ENCODE results near the gene TPM2. TPM values are rescaled to one million over a fixed set of nuclear protein-coding genes. Genes with fewer than 3 reads are reported as not detected.

TPM2 gene
- total RNA-seq, 1 donor from 2014 or later: 244 TPM

DNA sequence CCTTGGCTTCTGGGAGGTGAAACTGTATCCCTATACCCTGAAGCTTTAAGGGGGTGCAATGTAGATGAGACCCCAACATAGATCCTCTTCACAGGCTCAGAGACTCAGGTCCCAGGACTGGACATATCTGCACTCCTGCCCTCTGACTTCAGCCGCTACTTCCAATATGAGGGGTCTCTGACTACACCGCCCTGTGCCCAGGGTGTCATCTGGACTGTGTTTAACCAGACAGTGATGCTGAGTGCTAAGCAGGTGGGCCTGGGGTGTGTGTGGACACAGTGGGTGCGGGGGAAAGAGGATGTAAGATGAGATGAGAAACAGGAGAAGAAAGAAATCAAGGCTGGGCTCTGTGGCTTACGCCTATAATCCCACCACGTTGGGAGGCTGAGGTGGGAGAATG is 10.6 kb downstream of the TPM2 start:
- DNase-seq (ENCODE audit: low spot score): no peak

DNA sequence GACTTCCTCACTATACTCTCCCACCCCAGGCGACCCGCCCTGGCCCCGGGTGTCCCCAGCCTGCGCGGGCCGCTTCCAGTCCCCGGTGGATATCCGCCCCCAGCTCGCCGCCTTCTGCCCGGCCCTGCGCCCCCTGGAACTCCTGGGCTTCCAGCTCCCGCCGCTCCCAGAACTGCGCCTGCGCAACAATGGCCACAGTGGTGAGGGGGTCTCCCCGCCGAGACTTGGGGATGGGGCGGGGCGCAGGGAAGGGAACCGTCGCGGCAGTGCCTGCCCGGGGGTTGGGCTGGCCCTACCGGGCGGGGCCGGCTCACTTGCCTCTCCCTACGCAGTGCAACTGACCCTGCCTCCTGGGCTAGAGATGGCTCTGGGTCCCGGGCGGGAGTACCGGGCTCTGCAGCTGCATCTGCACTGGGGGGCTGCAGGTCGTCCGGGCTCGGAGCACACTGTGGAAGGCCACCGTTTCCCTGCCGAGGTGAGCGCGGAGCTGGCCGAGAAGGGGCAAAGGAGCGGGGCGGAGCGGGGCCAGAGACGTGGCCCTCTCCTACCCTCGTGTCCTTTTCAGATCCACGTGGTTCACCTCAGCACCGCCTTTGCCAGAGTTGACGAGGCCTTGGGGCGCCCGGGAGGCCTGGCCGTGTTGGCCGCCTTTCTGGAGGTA is 13.9 kb downstream of the TPM2 start:
- DNase-seq (ENCODE audit: low spot score): no peak

DNA sequence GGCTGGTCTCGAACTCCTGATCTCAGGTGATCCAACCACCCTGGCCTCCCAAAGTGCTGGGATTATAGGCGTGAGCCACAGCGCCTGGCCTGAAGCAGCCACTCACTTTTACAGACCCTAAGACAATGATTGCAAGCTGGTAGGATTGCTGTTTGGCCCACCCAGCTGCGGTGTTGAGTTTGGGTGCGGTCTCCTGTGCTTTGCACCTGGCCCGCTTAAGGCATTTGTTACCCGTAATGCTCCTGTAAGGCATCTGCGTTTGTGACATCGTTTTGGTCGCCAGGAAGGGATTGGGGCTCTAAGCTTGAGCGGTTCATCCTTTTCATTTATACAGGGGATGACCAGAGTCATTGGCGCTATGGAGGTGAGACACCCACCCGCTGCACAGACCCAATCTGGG is 14.5 kb downstream of the TPM2 start:
- DNase-seq (ENCODE audit: low spot score): no peak

DNA sequence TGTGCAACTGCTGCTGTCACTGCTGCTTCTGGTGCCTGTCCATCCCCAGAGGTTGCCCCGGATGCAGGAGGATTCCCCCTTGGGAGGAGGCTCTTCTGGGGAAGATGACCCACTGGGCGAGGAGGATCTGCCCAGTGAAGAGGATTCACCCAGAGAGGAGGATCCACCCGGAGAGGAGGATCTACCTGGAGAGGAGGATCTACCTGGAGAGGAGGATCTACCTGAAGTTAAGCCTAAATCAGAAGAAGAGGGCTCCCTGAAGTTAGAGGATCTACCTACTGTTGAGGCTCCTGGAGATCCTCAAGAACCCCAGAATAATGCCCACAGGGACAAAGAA is 15.7 kb downstream of the TPM2 start:
- DNase-seq (ENCODE audit: low spot score): no peak

DNA sequence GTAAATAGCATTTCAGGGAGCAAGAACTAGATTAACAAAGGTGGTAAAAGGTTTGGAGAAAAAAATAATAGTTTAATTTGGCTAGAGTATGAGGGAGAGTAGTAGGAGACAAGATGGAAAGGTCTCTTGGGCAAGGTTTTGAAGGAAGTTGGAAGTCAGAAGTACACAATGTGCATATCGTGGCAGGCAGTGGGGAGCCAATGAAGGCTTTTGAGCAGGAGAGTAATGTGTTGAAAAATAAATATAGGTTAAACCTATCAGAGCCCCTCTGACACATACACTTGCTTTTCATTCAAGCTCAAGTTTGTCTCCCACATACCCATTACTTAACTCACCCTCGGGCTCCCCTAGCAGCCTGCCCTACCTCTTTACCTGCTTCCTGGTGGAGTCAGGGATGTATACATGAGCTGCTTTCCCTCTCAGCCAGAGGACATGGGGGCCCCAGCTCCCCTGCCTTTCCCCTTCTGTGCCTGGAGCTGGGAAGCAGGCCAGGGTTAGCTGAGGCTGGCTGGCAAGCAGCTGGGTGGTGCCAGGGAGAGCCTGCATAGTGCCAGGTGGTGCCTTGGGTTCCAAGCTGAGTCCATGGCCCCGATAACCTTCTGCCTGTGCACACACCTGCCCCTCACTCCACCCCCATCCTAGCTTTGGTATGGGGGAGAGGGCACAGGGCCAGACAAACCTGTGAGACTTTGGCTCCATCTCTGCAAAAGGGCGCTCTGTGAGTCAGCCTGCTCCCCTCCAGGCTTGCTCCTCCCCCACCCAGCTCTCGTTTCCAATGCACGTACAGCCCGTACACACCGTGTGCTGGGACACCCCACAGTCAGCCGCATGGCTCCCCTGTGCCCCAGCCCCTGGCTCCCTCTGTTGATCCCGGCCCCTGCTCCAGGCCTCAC is 16.3 kb downstream of the TPM2 start, which contains the start of gene CA9:
CA9 (plus strand) TSS at position 797 of the 893 bp plus-strand sequence; CDS start at position 829, 32 bp downstream.
- no peak for DNase-seq (ENCODE audit: low spot score)

DNA sequence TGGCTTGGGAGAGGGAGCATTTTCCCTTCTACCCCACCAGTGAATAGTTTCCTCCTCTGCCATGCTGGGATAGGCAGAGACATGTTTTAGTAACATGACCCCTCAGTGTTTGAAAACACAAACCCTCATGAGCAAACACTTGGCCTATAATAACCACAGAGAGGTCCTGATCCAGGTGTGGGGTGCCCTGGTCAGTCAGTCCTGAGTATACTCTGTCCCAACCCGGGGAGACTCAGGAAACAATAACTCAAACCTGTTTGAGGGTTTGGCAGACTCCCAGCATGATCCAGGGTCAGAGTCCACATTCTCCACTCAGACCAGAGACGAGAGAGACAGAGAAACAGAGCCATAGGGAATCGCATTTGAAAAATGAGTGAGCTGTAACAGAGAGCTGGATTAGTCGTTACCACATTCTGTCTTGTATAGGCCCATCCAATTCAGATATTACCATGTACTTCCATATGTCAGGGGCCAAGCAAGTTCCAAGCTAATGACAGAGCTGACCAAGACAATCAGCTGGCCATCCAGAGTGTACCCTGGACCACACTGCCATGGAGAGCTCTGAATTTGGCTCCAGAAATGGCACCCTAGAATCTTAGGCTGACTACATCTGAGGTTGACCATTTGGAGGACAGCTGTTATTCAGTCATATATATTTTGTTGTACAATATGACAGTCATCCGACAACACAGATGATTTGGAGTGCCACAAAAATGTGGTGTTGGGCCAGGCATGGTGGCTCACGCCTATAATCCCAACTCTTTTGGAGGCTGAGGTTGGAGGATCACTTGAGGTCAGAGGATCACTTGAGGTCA is 20.2 kb downstream of the TPM2 start:
- no peak for DNase-seq (ENCODE audit: low spot score)

DNA sequence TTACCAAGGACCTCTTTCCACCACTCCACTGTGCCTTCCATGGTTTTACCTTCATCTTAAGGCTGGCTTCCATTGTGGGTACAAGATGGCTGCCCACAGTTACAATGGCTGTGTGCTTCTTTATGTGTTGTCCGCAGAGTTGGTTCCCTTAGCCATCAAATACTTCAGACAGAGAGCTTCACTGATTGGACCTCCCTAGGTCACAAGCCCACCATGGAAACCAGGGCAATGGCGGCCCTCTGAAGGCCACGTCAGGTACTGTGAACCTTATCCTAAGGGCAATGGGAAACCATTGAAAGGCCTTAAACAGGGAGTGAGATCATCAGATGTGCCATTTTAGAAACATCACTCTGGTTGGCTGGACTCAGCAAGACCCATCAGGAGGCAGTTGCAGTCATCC is 21.8 kb downstream of the TPM2 start:
- DNase-seq (ENCODE audit: low spot score): no peak

DNA sequence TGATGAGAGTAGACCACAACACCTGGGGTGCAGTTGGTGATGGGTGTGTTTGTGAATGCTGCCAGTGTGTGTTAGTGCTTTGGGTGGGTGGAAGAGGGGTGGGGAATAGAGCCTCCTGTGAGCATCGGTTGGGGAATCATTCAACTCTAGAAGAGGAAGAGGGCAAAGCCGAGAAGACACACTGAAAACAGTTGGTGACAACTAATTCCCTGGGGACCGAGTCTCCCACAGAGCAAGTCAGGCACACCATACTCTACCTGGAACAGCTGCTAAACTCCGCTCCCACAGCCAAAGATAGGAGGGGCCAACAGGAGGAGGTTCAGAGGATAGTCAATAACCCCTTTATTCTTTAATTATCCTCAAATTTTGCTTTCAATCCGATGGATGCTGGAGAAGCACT is 23.2 kb downstream of the TPM2 start:
- DNase-seq (ENCODE audit: low spot score): no peak

DNA sequence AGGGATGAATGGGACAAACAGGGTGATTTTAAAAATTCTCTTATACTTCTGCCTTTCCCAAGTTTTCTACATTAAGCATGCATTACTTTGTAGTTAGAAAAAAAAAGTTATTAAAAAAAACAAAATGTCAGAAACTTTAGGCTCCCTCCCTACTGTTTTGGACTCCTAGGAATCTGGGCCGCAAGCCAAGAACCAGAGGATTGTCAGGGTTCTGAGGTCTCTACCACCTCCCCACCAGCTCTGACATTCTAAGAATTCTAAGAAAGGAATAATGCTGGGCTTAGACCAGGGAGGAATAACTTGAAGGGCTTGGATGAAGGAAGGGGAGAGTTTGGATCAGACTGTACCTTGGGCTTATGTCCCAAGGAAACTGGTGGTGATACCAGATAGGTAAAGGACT is 23.7 kb downstream of the TPM2 start:
- no peak for DNase-seq (ENCODE audit: low spot score)

DNA sequence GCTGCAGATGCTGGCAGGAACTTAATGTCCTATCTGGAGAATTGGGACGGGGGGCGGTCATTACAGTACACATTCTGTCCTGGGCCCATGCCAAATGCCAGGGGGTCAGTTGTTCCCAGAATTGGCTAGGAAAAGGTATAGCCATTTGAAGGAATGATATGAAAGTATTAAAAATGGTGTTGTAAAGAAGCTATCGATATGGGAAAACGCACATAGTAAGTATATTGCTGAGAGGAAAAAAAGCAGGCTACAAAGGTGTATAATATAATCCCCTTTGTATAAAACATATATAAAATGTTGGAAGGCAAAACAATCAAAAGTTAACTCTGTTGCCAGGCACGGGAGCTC is 24.3 kb downstream of the TPM2 start:
- no peak for DNase-seq (ENCODE audit: low spot score)

DNA sequence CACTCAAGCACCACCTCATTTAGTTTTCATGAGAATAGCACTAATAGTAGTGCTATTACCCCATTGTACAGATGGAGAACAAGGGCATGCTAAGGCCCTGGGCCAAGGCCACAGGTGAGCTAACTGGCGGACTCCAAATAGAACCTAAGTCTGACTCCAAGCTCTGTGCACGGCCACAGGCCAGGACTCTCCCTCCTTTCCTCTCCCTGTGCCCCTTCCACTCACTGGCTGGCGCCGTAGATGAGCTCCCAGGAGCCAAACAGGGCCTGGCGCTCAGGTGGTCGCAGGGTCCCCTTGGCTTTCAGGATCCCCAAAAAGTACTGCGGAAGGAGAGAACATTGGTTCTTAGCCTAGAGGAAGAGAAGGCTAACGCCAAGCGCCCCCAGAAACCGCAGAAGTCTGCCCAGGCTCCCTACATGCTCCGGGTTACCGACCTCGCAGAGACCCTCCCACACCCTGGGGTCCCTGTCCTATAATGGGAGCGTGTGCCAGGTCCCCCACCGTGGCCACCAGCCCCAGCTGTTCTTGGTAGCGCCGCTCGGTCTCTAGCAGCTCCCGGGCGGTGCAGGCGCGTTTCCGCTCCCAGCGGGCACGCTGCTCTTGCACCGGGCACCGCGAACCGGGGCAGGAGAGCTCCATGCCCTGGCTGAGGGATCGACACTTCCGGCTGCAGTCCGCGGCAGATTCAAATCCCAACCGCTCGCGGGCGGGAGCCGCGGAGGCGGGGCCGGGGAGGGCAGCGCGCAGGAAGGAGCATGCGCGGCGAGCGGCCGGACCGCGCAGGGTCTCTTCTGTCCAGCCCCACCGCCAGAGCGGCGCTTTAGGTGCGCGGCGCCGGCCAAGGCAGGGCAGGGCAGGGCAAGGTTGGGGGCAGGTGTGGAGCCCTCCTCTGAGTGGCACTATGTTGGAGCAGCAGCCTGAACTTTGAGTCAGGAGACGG is 24.9 kb downstream of the TPM2 start, which contains the start of gene ARHGEF39:
ARHGEF39 (minus strand) TSS at position 665 of the 940 bp plus-strand sequence; CDS start at position 639, 26 bp downstream.
- no peak for DNase-seq (ENCODE audit: low spot score)

DNA sequence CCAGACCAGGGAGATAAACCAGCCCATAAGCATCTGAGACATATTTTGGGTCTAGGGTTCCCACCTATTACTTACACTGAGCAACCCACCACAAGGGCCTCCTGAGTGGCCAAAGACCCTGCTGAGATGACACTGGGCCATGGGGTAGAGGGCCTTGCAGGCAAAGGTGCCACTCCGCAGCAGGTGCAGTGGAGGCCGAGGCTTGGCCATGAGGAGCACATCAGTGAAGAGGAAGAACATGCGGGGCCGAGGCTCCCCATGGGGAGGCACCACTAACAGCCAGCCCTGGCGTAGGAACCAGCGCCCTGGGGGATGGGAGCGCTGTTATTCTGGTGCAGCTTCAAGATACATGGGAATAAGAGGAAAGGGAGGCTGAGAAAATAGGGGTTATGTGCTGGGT is 27.3 kb downstream of the TPM2 start:
- no peak for DNase-seq (ENCODE audit: low spot score)

DNA sequence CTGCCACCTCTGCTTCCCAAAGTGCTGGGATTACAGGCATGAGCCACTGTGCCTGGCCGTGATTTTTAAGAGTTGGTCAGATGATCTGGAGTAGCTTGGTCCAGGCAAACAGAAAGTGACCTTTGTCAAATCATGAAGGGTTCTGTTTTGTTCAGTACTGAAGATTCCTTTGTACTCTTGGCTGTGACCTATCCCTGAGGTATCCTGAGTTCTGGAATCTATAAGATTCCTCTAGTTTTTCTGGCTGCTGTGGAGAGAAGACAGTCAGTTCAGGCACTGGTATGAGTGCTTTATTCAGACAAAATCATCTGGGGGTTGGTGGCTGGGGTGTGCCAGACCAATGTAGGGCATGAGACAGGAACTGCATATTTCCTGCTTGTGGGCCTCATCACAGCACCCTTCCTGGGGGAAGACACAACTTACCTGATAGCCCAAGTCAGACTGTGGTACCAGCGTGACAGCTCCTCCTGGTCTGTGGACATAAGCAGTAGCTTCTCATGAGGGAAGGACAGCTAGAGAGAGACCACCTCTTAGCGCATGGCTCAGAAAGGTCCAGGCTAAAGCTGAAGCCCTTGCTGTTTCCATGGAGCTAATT is 27.9 kb downstream of the TPM2 start:
- no peak for DNase-seq (ENCODE audit: low spot score)

DNA sequence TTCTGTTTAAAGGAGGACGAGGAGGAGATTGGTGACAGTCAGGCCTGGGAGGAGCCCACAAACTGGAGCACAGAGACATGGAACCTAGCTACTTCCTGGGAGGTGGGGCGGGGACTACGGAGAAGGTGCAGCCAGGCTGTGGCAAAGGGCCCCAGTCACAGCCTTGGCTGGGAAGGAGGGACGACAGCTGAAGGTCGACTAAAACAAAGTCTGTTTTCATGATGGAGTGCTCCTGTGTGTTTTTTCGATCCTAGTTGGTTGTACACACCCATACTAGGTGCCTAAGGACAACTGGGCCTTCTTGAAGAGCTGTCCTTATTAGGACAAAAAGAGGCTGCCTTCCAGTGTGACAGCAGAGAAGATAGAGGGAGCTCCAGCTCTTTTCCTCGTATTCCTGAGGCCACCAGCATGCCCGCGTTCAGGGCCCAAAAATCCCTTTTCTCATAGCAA is 28.7 kb downstream of the TPM2 start:
- no peak for DNase-seq (ENCODE audit: low spot score)

DNA sequence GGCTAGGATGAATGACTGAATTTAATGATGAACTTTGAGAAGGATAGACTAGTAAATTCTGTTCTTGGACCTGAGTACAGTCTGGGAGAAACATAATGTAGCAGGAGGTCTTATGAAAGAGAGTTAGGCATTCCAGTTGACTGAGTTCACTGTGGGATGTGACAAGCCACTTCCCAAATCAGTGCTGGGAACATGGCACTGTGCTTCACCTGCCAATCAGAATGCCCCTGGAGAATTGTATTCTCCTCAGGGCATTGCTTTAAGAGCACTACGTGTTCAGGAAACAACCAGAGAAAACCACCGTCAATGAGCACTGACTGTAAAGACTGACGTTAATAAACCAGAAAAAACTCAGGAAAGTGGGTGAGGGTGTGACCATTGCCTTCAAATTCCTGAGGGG is 30.4 kb downstream of the TPM2 start:
- no peak for DNase-seq (ENCODE audit: low spot score)

DNA sequence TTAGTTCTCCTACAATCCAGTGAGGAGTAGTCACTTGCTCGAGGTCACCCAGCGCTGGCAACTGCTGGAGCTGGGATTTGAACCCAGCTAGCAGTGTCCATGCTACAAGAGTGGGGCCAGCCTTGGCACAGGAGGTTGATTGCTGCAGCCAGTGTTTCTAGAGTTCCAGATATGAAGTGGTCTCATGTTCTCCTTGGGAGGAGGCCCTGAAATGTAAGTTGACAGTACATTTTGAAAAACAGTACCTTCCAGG is 30.8 kb downstream of the TPM2 start:
- DNase-seq (ENCODE audit: low spot score): no peak

DNA sequence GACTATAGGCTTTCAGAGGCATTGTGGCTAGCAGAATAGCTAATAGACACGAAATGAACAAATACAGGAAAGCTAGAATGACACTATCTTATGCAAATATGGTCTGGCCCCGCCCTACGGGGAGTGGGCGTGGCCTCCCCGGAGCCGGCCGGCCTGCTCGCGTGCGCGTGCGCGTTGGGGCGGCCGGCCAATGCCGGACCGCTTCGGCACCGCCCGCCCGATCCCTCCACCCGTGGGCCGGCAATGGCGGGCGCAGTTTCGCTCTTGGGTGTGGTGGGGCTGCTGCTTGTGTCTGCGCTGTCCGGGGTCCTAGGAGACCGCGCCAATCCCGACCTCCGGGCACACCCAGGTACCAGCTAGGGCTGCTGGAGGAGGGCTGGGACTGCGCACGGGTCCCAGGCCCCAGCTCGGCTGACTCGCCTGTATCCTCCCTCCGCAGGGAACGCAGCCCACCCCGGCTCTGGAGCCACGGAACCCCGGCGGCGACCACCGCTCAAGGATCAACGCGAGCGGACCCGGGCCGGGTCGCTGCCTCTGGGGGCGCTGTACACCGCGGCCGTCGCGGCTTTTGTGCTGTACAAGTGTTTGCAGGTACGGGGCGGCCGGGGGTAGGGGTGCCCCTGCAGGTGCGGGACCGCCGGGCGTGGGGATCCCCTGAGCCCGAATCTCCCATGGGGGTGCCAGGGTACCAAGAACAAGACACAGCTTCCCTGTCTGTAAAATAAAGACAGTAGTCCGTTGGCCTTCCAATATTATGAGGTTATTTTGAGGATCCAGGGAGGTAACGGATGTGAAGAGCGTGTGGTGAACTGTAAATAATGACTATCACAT is 31.4 kb downstream of the TPM2 start, which contains the start of gene CCDC107:
CCDC107 (plus strand) TSS at position 156 of the 831 bp plus-strand sequence; CDS start at position 244, 88 bp downstream.
- DNase-seq (ENCODE audit: low spot score): peak; percentile 94

DNA sequence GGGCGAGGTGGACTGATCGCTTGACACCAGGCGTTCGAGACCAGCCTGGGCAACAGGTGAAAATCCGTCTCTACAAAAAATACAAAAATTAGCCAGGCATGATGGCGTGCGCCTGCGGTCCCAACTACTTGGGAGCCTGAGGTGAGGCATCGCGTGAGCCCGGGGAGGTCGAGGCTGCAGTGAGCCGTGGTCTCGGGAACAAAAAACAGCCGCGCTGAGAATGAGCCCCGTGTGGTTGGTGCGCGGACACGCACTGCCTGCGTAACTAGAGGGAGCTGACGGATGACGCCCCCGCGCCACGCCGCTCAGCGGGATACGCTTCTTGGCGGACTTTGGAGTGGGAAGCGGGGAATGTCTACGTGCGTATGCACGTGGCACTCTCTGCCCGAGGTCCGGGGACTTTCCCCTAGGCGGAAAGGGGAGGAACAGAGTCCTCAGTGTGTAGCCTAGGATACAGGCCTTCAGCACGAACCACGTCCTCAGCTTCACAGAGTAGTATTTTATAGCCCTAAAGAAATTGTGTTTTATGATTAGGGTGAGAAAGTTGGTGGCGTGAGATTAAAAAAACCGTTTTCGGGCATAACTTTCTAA is 32.1 kb downstream of the TPM2 start, which contains the start of gene RMRP:
RMRP (minus strand) TSS at position 474 of the 591 bp plus-strand sequence.
- peak; percentile 98 for DNase-seq (ENCODE audit: low spot score)
